ENCODE measurements around the gene MYL5.

DNA sequence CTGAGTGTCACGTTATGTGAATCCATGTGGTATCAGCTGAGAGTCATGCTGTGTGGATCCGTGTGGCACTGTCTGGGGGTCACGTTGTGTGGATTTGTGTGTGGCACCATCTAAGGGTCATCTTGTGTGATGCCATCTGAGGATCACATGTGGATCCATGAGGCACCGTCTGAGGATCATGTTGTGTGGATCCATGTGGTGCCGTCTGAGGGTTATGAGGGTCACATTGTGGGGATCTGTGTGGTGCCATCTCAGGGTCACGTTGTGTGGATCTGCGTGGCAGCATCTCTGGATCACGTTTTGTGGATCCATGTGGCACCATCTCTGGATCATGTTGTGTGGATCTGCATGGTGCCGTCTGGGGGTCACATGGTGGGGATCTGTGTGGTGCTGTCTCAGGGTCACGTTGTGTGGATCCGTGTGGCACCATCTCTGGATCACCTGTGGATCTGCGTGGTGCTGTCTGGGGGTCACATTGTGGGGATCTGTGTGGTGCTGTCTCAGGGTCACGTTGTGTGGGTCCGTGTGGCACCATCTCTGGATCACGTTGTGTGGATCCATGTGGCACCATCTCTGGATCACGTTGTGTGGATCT, 42.0 kb upstream of the MYL5 start:
- TF ChIP-seq, protein P1, sequence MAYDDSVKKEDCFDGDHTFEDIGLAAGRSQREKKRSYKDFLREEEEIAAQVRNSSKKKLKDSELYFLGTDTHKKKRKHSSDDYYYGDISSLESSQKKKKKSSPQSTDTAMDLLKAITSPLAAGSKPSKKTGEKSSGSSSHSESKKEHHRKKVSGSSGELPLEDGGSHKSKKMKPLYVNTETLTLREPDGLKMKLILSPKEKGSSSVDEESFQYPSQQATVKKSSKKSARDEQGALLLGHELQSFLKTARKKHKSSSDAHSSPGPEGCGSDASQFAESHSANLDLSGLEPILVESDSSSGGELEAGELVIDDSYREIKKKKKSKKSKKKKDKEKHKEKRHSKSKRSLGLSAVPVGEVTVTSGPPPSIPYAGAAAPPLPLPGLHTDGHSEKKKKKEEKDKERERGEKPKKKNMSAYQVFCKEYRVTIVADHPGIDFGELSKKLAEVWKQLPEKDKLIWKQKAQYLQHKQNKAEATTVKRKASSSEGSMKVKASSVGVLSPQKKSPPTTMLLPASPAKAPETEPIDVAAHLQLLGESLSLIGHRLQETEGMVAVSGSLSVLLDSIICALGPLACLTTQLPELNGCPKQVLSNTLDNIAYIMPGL (CRISPR knock-in tag; IDR thresholded peaks at IDR 0.05; ENCODE audit: borderline replicate concordance in 1 of 2, low read depth in 1 of 2) = no peak
- TF ChIP-seq POLR2A (IDR thresholded peaks at IDR 0.05; ENCODE audit: insufficient read depth in 1 of 2, low read depth in 2 of 2, low read length in 2 of 2) (no peak), SP2 (CRISPR knock-in tag; IDR thresholded peaks at IDR 0.05) (no peak), MED8 (CRISPR knock-in tag; IDR thresholded peaks at IDR 0.05; ENCODE audit: insufficient replicate concordance) (no peak), POLR2AphosphoS5 (IDR thresholded peaks at IDR 0.05; ENCODE audit: low read depth, low read length) (no peak), PTBP1 (IDR thresholded peaks at IDR 0.05; ENCODE audit: low read depth, low read length, poor library complexity, severe bottlenecking) (no peak)
- TF ChIP-seq, protein P2, sequence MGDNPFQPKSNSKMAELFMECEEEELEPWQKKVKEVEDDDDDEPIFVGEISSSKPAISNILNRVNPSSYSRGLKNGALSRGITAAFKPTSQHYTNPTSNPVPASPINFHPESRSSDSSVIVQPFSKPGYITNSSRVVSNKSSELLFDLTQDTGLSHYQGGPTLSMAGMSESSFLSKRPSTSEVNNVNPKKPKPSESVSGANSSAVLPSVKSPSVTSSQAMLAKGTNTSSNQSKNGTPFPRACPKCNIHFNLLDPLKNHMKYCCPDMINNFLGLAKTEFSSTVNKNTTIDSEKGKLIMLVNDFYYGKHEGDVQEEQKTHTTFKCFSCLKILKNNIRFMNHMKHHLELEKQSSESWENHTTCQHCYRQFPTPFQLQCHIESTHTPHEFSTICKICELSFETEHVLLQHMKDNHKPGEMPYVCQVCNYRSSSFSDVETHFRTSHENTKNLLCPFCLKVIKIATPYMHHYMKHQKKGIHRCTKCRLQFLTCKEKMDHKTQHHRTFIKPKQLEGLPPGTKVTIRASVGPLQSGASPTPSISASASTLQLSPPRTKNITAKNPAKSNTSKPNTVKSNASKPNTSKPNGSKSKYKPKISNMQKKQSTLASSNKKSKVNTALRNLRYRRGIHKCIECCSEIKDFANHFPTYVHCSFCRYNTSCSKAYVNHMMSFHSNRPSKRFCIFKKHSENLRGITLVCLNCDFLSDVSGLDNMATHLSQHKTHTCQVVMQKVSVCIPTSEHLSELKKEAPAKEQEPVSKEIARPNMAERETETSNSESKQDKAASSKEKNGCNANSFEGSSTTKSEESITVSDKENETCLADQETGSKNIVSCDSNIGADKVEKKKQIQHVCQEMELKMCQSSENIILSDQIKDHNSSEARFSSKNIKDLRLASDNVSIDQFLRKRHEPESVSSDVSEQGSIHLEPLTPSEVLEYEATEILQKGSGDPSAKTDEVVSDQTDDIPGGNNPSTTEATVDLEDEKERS (CRISPR knock-in tag; IDR thresholded peaks at IDR 0.05) = no peak
- TF ChIP-seq, protein P3, sequence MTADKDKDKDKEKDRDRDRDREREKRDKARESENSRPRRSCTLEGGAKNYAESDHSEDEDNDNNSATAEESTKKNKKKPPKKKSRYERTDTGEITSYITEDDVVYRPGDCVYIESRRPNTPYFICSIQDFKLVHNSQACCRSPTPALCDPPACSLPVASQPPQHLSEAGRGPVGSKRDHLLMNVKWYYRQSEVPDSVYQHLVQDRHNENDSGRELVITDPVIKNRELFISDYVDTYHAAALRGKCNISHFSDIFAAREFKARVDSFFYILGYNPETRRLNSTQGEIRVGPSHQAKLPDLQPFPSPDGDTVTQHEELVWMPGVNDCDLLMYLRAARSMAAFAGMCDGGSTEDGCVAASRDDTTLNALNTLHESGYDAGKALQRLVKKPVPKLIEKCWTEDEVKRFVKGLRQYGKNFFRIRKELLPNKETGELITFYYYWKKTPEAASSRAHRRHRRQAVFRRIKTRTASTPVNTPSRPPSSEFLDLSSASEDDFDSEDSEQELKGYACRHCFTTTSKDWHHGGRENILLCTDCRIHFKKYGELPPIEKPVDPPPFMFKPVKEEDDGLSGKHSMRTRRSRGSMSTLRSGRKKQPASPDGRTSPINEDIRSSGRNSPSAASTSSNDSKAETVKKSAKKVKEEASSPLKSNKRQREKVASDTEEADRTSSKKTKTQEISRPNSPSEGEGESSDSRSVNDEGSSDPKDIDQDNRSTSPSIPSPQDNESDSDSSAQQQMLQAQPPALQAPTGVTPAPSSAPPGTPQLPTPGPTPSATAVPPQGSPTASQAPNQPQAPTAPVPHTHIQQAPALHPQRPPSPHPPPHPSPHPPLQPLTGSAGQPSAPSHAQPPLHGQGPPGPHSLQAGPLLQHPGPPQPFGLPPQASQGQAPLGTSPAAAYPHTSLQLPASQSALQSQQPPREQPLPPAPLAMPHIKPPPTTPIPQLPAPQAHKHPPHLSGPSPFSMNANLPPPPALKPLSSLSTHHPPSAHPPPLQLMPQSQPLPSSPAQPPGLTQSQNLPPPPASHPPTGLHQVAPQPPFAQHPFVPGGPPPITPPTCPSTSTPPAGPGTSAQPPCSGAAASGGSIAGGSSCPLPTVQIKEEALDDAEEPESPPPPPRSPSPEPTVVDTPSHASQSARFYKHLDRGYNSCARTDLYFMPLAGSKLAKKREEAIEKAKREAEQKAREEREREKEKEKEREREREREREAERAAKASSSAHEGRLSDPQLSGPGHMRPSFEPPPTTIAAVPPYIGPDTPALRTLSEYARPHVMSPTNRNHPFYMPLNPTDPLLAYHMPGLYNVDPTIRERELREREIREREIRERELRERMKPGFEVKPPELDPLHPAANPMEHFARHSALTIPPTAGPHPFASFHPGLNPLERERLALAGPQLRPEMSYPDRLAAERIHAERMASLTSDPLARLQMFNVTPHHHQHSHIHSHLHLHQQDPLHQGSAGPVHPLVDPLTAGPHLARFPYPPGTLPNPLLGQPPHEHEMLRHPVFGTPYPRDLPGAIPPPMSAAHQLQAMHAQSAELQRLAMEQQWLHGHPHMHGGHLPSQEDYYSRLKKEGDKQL (CRISPR knock-in tag; IDR thresholded peaks at IDR 0.05; ENCODE audit: low read depth) = no peak
- TF ChIP-seq, protein P4, sequence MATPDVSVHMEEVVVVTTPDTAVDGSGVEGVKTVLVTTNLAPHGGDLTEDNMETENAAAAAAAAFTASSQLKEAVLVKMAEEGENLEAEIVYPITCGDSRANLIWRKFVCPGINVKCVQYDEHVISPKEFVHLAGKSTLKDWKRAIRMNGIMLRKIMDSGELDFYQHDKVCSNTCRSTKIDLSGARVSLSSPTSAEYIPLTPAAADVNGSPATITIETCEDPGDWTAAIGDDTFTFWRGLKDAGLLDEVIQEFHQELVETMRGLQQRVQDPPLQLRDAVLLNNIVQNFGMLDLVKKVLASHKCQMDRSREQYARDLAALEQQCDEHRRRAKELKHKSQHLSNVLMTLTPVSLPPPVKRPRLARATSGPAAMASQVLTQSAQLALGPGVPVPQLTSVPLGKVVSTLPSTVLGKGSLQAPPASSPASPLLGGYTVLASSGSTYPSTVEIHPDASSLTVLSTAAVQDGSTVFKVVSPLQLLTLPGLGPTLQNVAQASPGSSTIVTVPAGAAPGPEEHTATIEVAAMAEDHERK (CRISPR knock-in tag; IDR thresholded peaks at IDR 0.05; ENCODE audit: low read depth) = no peak
- TF ChIP-seq, protein P5, sequence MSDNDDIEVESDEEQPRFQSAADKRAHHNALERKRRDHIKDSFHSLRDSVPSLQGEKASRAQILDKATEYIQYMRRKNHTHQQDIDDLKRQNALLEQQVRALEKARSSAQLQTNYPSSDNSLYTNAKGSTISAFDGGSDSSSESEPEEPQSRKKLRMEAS (IDR thresholded peaks at IDR 0.05) = no peak
- TF ChIP-seq, protein P6, sequence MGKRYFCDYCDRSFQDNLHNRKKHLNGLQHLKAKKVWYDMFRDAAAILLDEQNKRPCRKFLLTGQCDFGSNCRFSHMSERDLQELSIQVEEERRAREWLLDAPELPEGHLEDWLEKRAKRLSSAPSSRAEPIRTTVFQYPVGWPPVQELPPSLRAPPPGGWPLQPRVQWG (CRISPR knock-in tag; IDR thresholded peaks at IDR 0.05; ENCODE audit: borderline replicate concordance, low read depth) = no peak
- TF ChIP-seq, protein P7, sequence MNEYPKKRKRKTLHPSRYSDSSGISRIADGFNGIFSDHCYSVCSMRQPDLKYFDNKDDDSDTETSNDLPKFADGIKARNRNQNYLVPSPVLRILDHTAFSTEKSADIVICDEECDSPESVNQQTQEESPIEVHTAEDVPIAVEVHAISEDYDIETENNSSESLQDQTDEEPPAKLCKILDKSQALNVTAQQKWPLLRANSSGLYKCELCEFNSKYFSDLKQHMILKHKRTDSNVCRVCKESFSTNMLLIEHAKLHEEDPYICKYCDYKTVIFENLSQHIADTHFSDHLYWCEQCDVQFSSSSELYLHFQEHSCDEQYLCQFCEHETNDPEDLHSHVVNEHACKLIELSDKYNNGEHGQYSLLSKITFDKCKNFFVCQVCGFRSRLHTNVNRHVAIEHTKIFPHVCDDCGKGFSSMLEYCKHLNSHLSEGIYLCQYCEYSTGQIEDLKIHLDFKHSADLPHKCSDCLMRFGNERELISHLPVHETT (CRISPR knock-in tag; conservative IDR thresholded peaks at IDR 0.05) = no peak
- TF ChIP-seq, protein P8, sequence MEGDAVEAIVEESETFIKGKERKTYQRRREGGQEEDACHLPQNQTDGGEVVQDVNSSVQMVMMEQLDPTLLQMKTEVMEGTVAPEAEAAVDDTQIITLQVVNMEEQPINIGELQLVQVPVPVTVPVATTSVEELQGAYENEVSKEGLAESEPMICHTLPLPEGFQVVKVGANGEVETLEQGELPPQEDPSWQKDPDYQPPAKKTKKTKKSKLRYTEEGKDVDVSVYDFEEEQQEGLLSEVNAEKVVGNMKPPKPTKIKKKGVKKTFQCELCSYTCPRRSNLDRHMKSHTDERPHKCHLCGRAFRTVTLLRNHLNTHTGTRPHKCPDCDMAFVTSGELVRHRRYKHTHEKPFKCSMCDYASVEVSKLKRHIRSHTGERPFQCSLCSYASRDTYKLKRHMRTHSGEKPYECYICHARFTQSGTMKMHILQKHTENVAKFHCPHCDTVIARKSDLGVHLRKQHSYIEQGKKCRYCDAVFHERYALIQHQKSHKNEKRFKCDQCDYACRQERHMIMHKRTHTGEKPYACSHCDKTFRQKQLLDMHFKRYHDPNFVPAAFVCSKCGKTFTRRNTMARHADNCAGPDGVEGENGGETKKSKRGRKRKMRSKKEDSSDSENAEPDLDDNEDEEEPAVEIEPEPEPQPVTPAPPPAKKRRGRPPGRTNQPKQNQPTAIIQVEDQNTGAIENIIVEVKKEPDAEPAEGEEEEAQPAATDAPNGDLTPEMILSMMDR (CRISPR knock-in tag; IDR thresholded peaks at IDR 0.05) = no peak
